ENCODE data around the gene HNRNPAB.

Gene HNRNPAB

DNA sequence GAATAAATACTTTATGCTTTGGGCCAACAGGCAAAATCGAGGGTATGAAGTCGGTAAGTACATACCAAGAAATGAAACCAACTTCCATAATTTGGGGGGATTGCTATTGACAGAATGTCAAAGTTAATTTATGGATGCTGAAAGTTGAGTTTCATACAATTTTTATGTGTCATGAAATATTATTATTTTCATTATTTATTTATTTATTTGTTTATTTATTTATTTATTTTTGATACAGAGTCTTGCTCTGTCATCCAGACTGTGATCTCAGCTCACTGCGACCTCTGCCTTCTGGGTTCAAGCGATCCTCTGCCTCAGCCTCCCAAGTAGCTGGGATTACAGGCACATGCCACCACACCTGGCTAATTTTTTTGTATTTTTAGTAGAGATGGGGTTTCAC lies 12.7 kb upstream of the HNRNPAB start (continued):
- TF ChIP-seq, protein P1, sequence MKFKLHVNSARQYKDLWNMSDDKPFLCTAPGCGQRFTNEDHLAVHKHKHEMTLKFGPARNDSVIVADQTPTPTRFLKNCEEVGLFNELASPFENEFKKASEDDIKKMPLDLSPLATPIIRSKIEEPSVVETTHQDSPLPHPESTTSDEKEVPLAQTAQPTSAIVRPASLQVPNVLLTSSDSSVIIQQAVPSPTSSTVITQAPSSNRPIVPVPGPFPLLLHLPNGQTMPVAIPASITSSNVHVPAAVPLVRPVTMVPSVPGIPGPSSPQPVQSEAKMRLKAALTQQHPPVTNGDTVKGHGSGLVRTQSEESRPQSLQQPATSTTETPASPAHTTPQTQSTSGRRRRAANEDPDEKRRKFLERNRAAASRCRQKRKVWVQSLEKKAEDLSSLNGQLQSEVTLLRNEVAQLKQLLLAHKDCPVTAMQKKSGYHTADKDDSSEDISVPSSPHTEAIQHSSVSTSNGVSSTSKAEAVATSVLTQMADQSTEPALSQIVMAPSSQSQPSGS (tag by site-specific recombination; IDR thresholded peaks at IDR 0.05; ENCODE audit: low read depth) = no peak
- TF ChIP-seq BCL11B (tag by site-specific recombination; IDR thresholded peaks at IDR 0.05; ENCODE audit: low read depth) (no peak), TCF7L2 (IDR thresholded peaks at IDR 0.05; ENCODE audit: borderline replicate concordance, low read depth, low read length) (no peak), IKZF3 (tag by site-specific recombination; IDR thresholded peaks at IDR 0.05) (no peak), REPIN1 (tag by site-specific recombination; IDR thresholded peaks at IDR 0.05; ENCODE audit: low read depth) (no peak), ZNF184 (tag by site-specific recombination; IDR thresholded peaks at IDR 0.05) (no peak), PRDM1 (tag by site-specific recombination; IDR thresholded peaks at IDR 0.05) (no peak), ZNF596 (tag by site-specific recombination; IDR thresholded peaks at IDR 0.05) (no peak), ZNF248 (tag by site-specific recombination; IDR thresholded peaks at IDR 0.05) (no peak), ZNF23 (tag by site-specific recombination; IDR thresholded peaks at IDR 0.05; ENCODE audit: borderline replicate concordance) (no peak), ZFP69B (tag by site-specific recombination; IDR thresholded peaks at IDR 0.05) (no peak), ZNF112 (tag by site-specific recombination; IDR thresholded peaks at IDR 0.05) (no peak), ZNF670 (tag by site-specific recombination; IDR thresholded peaks at IDR 0.05; ENCODE audit: low read depth) (no peak)
- TF ChIP-seq, protein P2, sequence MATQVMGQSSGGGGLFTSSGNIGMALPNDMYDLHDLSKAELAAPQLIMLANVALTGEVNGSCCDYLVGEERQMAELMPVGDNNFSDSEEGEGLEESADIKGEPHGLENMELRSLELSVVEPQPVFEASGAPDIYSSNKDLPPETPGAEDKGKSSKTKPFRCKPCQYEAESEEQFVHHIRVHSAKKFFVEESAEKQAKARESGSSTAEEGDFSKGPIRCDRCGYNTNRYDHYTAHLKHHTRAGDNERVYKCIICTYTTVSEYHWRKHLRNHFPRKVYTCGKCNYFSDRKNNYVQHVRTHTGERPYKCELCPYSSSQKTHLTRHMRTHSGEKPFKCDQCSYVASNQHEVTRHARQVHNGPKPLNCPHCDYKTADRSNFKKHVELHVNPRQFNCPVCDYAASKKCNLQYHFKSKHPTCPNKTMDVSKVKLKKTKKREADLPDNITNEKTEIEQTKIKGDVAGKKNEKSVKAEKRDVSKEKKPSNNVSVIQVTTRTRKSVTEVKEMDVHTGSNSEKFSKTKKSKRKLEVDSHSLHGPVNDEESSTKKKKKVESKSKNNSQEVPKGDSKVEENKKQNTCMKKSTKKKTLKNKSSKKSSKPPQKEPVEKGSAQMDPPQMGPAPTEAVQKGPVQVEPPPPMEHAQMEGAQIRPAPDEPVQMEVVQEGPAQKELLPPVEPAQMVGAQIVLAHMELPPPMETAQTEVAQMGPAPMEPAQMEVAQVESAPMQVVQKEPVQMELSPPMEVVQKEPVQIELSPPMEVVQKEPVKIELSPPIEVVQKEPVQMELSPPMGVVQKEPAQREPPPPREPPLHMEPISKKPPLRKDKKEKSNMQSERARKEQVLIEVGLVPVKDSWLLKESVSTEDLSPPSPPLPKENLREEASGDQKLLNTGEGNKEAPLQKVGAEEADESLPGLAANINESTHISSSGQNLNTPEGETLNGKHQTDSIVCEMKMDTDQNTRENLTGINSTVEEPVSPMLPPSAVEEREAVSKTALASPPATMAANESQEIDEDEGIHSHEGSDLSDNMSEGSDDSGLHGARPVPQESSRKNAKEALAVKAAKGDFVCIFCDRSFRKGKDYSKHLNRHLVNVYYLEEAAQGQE (tag by site-specific recombination; IDR thresholded peaks at IDR 0.05) = no peak

DNA sequence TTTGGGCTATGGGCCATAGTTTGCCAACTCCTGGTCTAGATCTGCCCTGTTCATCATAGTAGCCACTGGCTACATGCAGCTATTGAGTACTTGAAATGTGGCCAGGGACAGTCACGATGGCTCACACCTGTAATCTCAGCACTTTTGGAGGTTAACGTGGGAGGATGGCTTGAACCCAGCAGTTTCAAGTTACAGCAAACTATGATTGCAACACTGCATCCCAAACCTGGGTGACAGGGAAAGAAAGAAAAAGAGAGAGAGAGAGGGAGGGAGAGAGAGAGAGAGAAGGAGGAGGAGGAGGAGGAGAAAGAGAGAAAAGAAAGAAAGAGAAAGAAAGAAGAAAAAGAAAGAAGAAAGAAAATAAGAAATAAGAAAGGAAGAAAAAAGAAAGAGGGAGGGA lies 12.1 kb upstream of the HNRNPAB start:
- H3K4me3 ChIP-seq (ENCODE audit: low read depth, low read length) = no peak overlapping the region
- POLR2A ChIA-PET = interaction anchor here (2.0 kb wide), 1 partner anchor 12 kb away, joined by 6 read pairs; the partner anchor contains the start of gene HNRNPAB
- H3K36me3 ChIP-seq (ENCODE audit: control insufficient read depth in 2 of 2, insufficient read depth in 1 of 2, low read length in 2 of 2) = no peaks in the 10 kb centered on the region
- H3K4me1 ChIP-seq (ENCODE audit: control insufficient read depth, insufficient read depth, low read length) = no peaks in the 10 kb centered on the region
- no peaks in the 10 kb centered on the region for H3K9me3 ChIP-seq (ENCODE audit: control insufficient read depth, insufficient read depth, low read depth, low read length)
- CTCF ChIA-PET = interaction anchor here (0.5 kb wide), 1 partner anchor 104 kb away, joined by 3 read pairs; no protein-coding TSS in a partner anchor
- H3K27ac ChIP-seq (ENCODE audit: extremely low read depth, low read depth, low read length) = no peak overlapping the region
- TF ChIP-seq ZNF184 (tag by site-specific recombination; IDR thresholded peaks at IDR 0.05) (no peak), ZNF785 (tag by site-specific recombination; IDR thresholded peaks at IDR 0.05) (no peak), ZNF768 (tag by site-specific recombination; IDR thresholded peaks at IDR 0.05) (no peak), ZNF155 (tag by site-specific recombination; IDR thresholded peaks at IDR 0.05) (no peak), ZNF350 (tag by site-specific recombination; IDR thresholded peaks at IDR 0.05) (no peak), ZNF366 (tag by site-specific recombination; conservative IDR thresholded peaks at IDR 0.05) (peak; percentile 85), FEZF1 (tag by site-specific recombination; IDR thresholded peaks at IDR 0.05) (no peak), ZNF76 (tag by site-specific recombination; IDR thresholded peaks at IDR 0.05; ENCODE audit: borderline replicate concordance, low read depth) (no peak), ZBTB1 (tag by site-specific recombination; IDR thresholded peaks at IDR 0.05) (no peak), ZNF521 (tag by site-specific recombination; IDR thresholded peaks at IDR 0.05) (no peak), ZNF335 (tag by site-specific recombination; conservative IDR thresholded peaks at IDR 0.05) (no peak), OVOL3 (tag by site-specific recombination; IDR thresholded peaks at IDR 0.05) (no peak), ZNF426 (tag by site-specific recombination; IDR thresholded peaks at IDR 0.05) (no peak), ZNF138 (tag by site-specific recombination; IDR thresholded peaks at IDR 0.05; ENCODE audit: borderline replicate concordance) (no peak), ZSCAN23 (tag by site-specific recombination; IDR thresholded peaks at IDR 0.05) (no peak), SP2 (tag by site-specific recombination; IDR thresholded peaks at IDR 0.05) (no peak), ZNF433 (tag by site-specific recombination; IDR thresholded peaks at IDR 0.05; ENCODE audit: low read depth) (no peak), ZNF23 (tag by site-specific recombination; IDR thresholded peaks at IDR 0.05; ENCODE audit: borderline replicate concordance) (no peak)
- TF ChIP-seq, protein P3, sequence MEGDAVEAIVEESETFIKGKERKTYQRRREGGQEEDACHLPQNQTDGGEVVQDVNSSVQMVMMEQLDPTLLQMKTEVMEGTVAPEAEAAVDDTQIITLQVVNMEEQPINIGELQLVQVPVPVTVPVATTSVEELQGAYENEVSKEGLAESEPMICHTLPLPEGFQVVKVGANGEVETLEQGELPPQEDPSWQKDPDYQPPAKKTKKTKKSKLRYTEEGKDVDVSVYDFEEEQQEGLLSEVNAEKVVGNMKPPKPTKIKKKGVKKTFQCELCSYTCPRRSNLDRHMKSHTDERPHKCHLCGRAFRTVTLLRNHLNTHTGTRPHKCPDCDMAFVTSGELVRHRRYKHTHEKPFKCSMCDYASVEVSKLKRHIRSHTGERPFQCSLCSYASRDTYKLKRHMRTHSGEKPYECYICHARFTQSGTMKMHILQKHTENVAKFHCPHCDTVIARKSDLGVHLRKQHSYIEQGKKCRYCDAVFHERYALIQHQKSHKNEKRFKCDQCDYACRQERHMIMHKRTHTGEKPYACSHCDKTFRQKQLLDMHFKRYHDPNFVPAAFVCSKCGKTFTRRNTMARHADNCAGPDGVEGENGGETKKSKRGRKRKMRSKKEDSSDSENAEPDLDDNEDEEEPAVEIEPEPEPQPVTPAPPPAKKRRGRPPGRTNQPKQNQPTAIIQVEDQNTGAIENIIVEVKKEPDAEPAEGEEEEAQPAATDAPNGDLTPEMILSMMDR (tag by site-specific recombination; IDR thresholded peaks at IDR 0.05) = no peak
- TF ChIP-seq, protein P4, sequence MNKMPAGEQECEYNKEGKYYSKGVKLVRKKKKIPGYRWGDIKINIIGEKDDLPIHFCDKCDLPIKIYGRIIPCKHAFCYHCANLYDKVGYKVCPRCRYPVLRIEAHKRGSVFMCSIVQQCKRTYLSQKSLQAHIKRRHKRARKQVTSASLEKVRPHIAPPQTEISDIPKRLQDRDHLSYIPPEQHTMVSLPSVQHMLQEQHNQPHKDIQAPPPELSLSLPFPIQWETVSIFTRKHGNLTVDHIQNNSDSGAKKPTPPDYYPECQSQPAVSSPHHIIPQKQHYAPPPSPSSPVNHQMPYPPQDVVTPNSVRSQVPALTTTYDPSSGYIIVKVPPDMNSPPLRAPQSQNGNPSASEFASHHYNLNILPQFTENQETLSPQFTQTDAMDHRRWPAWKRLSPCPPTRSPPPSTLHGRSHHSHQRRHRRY (tag by site-specific recombination; IDR thresholded peaks at IDR 0.05) = no peak

All from HEK293 (cell line).